ENCODE measurements around the gene COX15.
"Not testable (repeated sequence)": the region's sequence is repeated elsewhere in the genome, so short reads cannot be mapped to it uniquely, and the experiment has no call there.

GRCh38 chr10:99746166-99746565, 14.2 kb upstream of the COX15 start:
- TF ChIP-seq CTCF, POLR2A (IDR thresholded peaks at IDR 0.05): not testable (repeated sequence)

All from uterus (tissue), 2 donors.